K562 (cell line): ENCODE results near the gene UQCRH. TPM values are rescaled to one million over a fixed set of nuclear protein-coding genes. Genes with fewer than 3 reads are reported as not detected.

Experiments used
- ATAC-seq: fragments of 200-7000 bp; cut with Tn5 transposase; 3 replicates; pipeline ENCODE4 v1.9.1; 2020; ENCODE audit warnings: moderate library complexity
- BruUV-seq: library from RNA; stranded (reverse); fragments of 400-500 nt; replicated peaks from 2 replicates; lab custom pipeline; 2021; lab: Mats Ljungman, UMichigan
- CTCF ChIA-PET: fragments of 300-600 bp; formaldehyde crosslinking; extraction: SDS; loops from one replicate; lab custom pipeline; 2021; ENCODE audit warnings: low intra/inter-chr PET ratio; lab: Yijun Ruan, JAX
- POLR2A ChIA-PET: fragments of 300-600, 350-650 bp; sonication (Branson Sonifier 250); formaldehyde crosslinking; extraction: SDS; loops from one replicate; lab custom pipeline; 2021; ENCODE audit warnings: antibody characterized with exemption, inconsistent platforms; lab: Yijun Ruan, JAX
- DNase-seq, 4 experiments: peaks; one replicate each; pipeline versions ENCODE4 v3.0.0 to v3.0.0-alpha.2; 2011 to 2018; ENCODE audit warnings: low spot score in 3 of 4, mixed read lengths in 3 of 4; ENCODE audit errors: extremely low read depth in 1 of 4
- FAIRE-seq: peaks from 2 replicates; lab custom pipeline; 2011; peaks lifted over from hg19 to GRCh38; lab: Jason Lieb, UNC
- H2AFZ ChIP-seq: 2 replicates; pipeline ENCODE4 v1.6.0; 2011; ENCODE audit warnings: low read depth, low read length, control low read depth, inconsistent platforms
- H3K27ac ChIP-seq: fragments of 200-600 bp; 3 replicates; pipeline ENCODE4 v1.8.0; 2011; ENCODE audit warnings: low read depth, mild to moderate bottlenecking, control low read depth, inconsistent platforms, low read length, moderate library complexity, mixed read lengths; ENCODE audit errors: extremely low read depth
- H3K27me3 ChIP-seq, 2 experiments: fragments of 300-600 bp in 1 of 2; 2 replicates in 1 of 2; 3 replicates in 1 of 2; pipeline versions ENCODE4 v1.6.0 to v1.8.0; 2011; ENCODE audit warnings: inconsistent platforms in 2 of 2, low read length in 2 of 2, mild to moderate bottlenecking in 1 of 2, mixed read lengths in 1 of 2, moderate library complexity in 1 of 2; ENCODE audit not compliant: control insufficient read depth in 2 of 2, insufficient read depth in 2 of 2
- H3K36me3 ChIP-seq: fragments of 300-600 bp; 3 replicates; pipeline ENCODE4 v1.8.0; 2011; ENCODE audit warnings: mild to moderate bottlenecking, low read length, inconsistent platforms; ENCODE audit not compliant: control insufficient read depth, insufficient read depth
- H3K4me1 ChIP-seq, 2 experiments: fragments of 200-600 bp in 1 of 2; replicated peaks in 1 of 2; 2 replicates in 1 of 2; 3 replicates in 1 of 2; pipeline versions ENCODE4 v1.5.1 to v1.8.0; 2011; ENCODE audit warnings: inconsistent platforms in 2 of 2, low read length in 2 of 2, mild to moderate bottlenecking in 1 of 2, mixed read lengths in 1 of 2, moderate library complexity in 1 of 2; ENCODE audit not compliant: control insufficient read depth in 2 of 2, insufficient read depth in 2 of 2
- H3K4me2 ChIP-seq: 2 replicates; pipeline ENCODE4 v1.6.1; 2011; ENCODE audit warnings: low read length, control low read depth, inconsistent platforms, mixed read lengths; ENCODE audit not compliant: insufficient read depth
- H3K4me3 ChIP-seq: fragments of 200-600 bp; sonication (generic), shearing (Covaris generic); 2 replicates; pipeline ENCODE4 v1.5.1; 2016; ENCODE audit warnings: control low read depth, inconsistent platforms
- H3K79me2 ChIP-seq: fragments of 200-600 bp; 3 replicates; pipeline ENCODE4 v1.8.0; 2011; ENCODE audit warnings: low read length, inconsistent platforms; ENCODE audit not compliant: control insufficient read depth, insufficient read depth
- H3K9ac ChIP-seq, 2 experiments: 2 replicates each; pipeline versions ENCODE4 v1.6.0 to v1.6.1; 2011; ENCODE audit warnings: low read depth in 2 of 2, low read length in 2 of 2, control low read depth in 1 of 2, inconsistent platforms in 1 of 2, mild to moderate bottlenecking in 1 of 2, mixed read lengths in 1 of 2; ENCODE audit not compliant: insufficient read depth in 1 of 2
- H3K9me1 ChIP-seq: one replicate; pipeline ENCODE4 v1.6.0; 2011; ENCODE audit warnings: inconsistent platforms, mild to moderate bottlenecking, low read length, moderate library complexity; ENCODE audit not compliant: control insufficient read depth, insufficient read depth
- H3K9me3 ChIP-seq: replicated peaks from 2 replicates; pipeline ENCODE4 v1.5.1; 2011; ENCODE audit warnings: low read depth, low read length, inconsistent platforms; ENCODE audit not compliant: control insufficient read depth, insufficient read depth
- H4K20me1 ChIP-seq: replicated peaks from 2 replicates; pipeline ENCODE4 v1.6.1; 2011; ENCODE audit warnings: low read length, inconsistent platforms, mixed read lengths; ENCODE audit not compliant: control insufficient read depth, insufficient read depth
- FOSL1 ChIP-seq: fragments of 200-800 bp; sonication (Bioruptor generic); conservative IDR thresholded peaks from 2 replicates; pipeline ENCODE4 v1.6.1; 2016; ENCODE audit warnings: missing genetic modification characterization, missing compliant biosample characterization
- FOXK1 ChIP-seq: sonication (generic); formaldehyde crosslinking; IDR thresholded peaks from 2 replicates; pipeline ENCODE4 v1.8.0; 2022; ENCODE audit warnings: missing genetic modification reagents, mild to moderate bottlenecking, borderline replicate concordance
- JUND ChIP-seq, 2 experiments: IDR thresholded peaks; 2 replicates in 1 of 2; 3 replicates in 1 of 2; pipeline ENCODE4 v1.6.1; 2011; ENCODE audit warnings: borderline replicate concordance in 2 of 2, low read depth in 2 of 2, low read length in 2 of 2, improper control_type of control experiment in 1 of 2, missing biosample characterization in 1 of 2, missing genetic modification characterization in 1 of 2, missing genetic modification reagents in 1 of 2
- MEF2D ChIP-seq: conservative IDR thresholded peaks from 2 replicates; pipeline ENCODE4 v1.6.1; 2016; ENCODE audit warnings: low read depth, missing genetic modification characterization, missing compliant biosample characterization
- OTX1 ChIP-seq: fragments of 450-650 bp; formaldehyde crosslinking; IDR thresholded peaks from 2 replicates; pipeline ENCODE4 v1.4.0; 2022; ENCODE audit warnings: mild to moderate bottlenecking
- RB1 ChIP-seq: fragments of 450-650 bp; IDR thresholded peaks from 2 replicates; pipeline ENCODE4 v1.6.1; 2017; ENCODE audit warnings: low read depth, mild to moderate bottlenecking
- RBM14 ChIP-seq: fragments of 200-400 bp; formaldehyde crosslinking; IDR thresholded peaks from 2 replicates; pipeline ENCODE4 v1.6.1; 2018; ENCODE audit warnings: low read depth, mild to moderate bottlenecking, low read length, moderate library complexity, borderline replicate concordance; ENCODE audit not compliant: insufficient read depth
- RFX7 ChIP-seq: fragments of 250-450 bp; sonication (Bioruptor Pico); IDR thresholded peaks from 2 replicates; pipeline ENCODE4 v1.5.1; 2021; ENCODE audit warnings: mild to moderate bottlenecking
- SIRT6 ChIP-seq: IDR thresholded peaks from one replicate; pipeline ENCODE4 v1.6.1; 2012; ENCODE audit warnings: low read depth, mild to moderate bottlenecking, control low read depth, inconsistent platforms, low read length, moderate library complexity
- SIX5 ChIP-seq, 2 experiments: IDR thresholded peaks; 2 replicates each; pipeline ENCODE4 v1.6.1; 2011; ENCODE audit warnings: low read length in 2 of 2, borderline replicate concordance in 1 of 2, low read depth in 1 of 2, mild to moderate bottlenecking in 1 of 2, moderate library complexity in 1 of 2; ENCODE audit not compliant: insufficient read depth in 1 of 2
- TAF15 ChIP-seq: fragments of 200-400 bp; formaldehyde crosslinking; IDR thresholded peaks from 2 replicates; pipeline ENCODE4 v1.6.1; 2017; ENCODE audit warnings: mild to moderate bottlenecking, low read depth, low read length, moderate library complexity
- TAL1 ChIP-seq: fragments of 450-650 bp; IDR thresholded peaks from 2 replicates; pipeline ENCODE4 v1.6.1; 2016; ENCODE audit warnings: mild to moderate bottlenecking
- TEAD4 ChIP-seq, 2 experiments: sonication (generic) in 1 of 2; formaldehyde crosslinking in 1 of 2; IDR thresholded peaks; 2 replicates each; pipeline versions ENCODE4 v1.6.1 to v1.8.0; 2012 to 2022; ENCODE audit warnings: borderline replicate concordance in 1 of 2, inconsistent platforms in 1 of 2, low read length in 1 of 2, mild to moderate bottlenecking in 1 of 2, missing genetic modification reagents in 1 of 2
- TRIM24 ChIP-seq, 2 experiments: fragments of 450-650 bp; IDR thresholded peaks; 2 replicates each; pipeline ENCODE4 v1.6.1; 2016
- TRIM28 ChIP-seq: fragments of 450-650 bp; IDR thresholded peaks from 2 replicates; pipeline ENCODE4 v1.6.1; 2017
- XRCC3 ChIP-seq: fragments of 450-650 bp; IDR thresholded peaks from 2 replicates; pipeline ENCODE4 v1.6.1; 2017; ENCODE audit warnings: mild to moderate bottlenecking, moderate library complexity
- ZKSCAN8 ChIP-seq: fragments of 200-800 bp; sonication (Bioruptor generic); IDR thresholded peaks from 2 replicates; pipeline ENCODE4 v1.6.1; 2016; ENCODE audit warnings: missing genetic modification characterization, missing compliant biosample characterization
- ZNF584 ChIP-seq: fragments of 200-800 bp; sonication (Bioruptor generic); IDR thresholded peaks from 2 replicates; pipeline ENCODE4 v1.6.1; 2016; ENCODE audit warnings: low read depth, mild to moderate bottlenecking, missing genetic modification characterization, missing compliant biosample characterization
- WGBS: fragments of 100-300 bp; shearing (Covaris generic); methylation state at CpG from one replicate; pipeline ENCODE4 v1.1.6; 2016; ENCODE audit warnings: low coverage, mixed read lengths; ENCODE audit not compliant: insufficient coverage; ENCODE audit errors: missing lambda C conversion rate; 5-methylcytosine and 5-hydroxymethylcytosine counted together
- in situ Hi-C: fragments of 300-500 bp; cut with MboI; formaldehyde crosslinking; loops from 4 replicates; pipeline ENCODE4 v1.15.0; 2018; ENCODE audit warnings: inconsistent platforms, mixed read lengths
- intact Hi-C: fragments of 100-400 bp; cut with micrococcal nuclease; formaldehyde crosslinking; loops from 2 replicates; pipeline ENCODE4 v1.14.2; 2022
- polyA plus RNA-seq, 8 experiments: library from polyadenylated mRNA; depleted of rRNA in 4 of 8; stranded (reverse) in 5 of 8; unstranded in 3 of 8; fragments of >200 nt; fragmentation: Nextera tagmentation in 2 of 8; fragmentation: Illumina TruSeq in 1 of 8; extraction: Ambion mirVana in 2 of 8; extraction: Trizol in 1 of 8; gene quantifications; 2 replicates each; pipeline versions ENCODE4 v1.2.1 to v1.2.3, GENCODE V29; 2011 to 2014; ENCODE audit warnings: inconsistent platforms in 1 of 8, missing spikeins in 1 of 8
- total RNA-seq, 7 experiments: library from RNA; depleted of rRNA in 6 of 7; stranded (reverse); fragments of >200 nt in 6 of 7; fragmentation: Illumina TruSeq in 2 of 7; extraction: Trizol in 2 of 7; gene quantifications; 2 replicates each; pipeline versions ENCODE4 v1.2.1 to v1.2.3, GENCODE V29; 2011 to 2021; ENCODE audit warnings: low replicate concordance in 1 of 7
- TF ChIP-seq, protein P1 (sequence below): fragments of 450-650 bp; IDR thresholded peaks from 2 replicates; pipeline ENCODE4 v1.6.1; 2016; ENCODE audit warnings: missing biosample characterization, missing genetic modification characterization
- TF ChIP-seq, protein P2 (sequence below): fragments of 450-650 bp; formaldehyde crosslinking; IDR thresholded peaks from 2 replicates; pipeline ENCODE4 v1.4.0; 2020; ENCODE audit warnings: mild to moderate bottlenecking, mixed read lengths

Gene UQCRH
- total and polyA plus RNA-seq, 9 of the 15 experiments (the other 6 are each of a cell fraction or from before 2014, with no cell fraction given): 1,267 to 5,184 (median 2,410) TPM

DNA sequence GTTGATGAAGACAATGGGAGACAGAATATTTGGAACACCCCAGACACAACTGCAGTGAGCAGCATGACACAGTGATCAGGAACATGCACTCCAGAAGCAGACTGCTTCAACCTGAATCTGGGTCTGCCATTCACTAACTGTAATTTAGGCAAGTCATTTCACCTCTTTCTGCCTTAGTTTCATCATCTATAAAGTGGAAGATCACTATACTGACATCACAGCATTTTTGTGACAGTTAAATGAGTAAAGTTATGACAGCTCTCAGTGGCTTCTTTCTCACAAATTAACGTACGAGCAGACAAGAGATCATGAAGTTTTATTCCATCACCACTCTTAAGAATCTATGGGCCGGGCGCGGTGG, 14.4 kb upstream of the UQCRH start:
- Histone ChIP-seq H3K36me3 (peaks cover 66% of the 10 kb centered on the region), H3K4me2 (no peak overlapping the region), H3K27ac (no peak overlapping the region; the same call in 2 of the 3 replicates), H3K9me3 (no peaks in the 10 kb centered on the region), H3K4me1 (peaks cover 20 to 30% of the 10 kb centered on the region in 2 experiments; a peak in 3 of 5 replicates), H2AFZ (no peak overlapping the region), H3K9me1 (no peaks in the 10 kb centered on the region), H3K27me3 (no peaks in the 10 kb centered on the region), H4K20me1 (no peaks in the 10 kb centered on the region), H3K9ac (no peak overlapping the region), H3K4me3 (no peak overlapping the region), H3K79me2 (no peaks in the 10 kb centered on the region)
- 87% methylated on average over 5 of the region's 5 CpGs for WGBS
- intact Hi-C loops: loop anchor here (10.0 kb wide), 1 partner anchor 56 kb away; the partner anchor contains the start of gene NSUN4
- ATAC-seq: peak; percentile 10
- CTCF ChIA-PET: no interaction called here
- in situ Hi-C loops: no loop called here
- BruUV-seq: no TSS peak
- POLR2A ChIA-PET: interaction anchor here (0.6 to 22.6 kb wide), 4 partner anchors 2 to 34 kb away, joined by 5 to 410 read pairs (median 228); partner anchors contain the start of genes LRRC41 and UQCRH
- no peak for FAIRE-seq
- no peak for DNase-seq
- TF ChIP-seq TEAD4 (IDR thresholded peaks at IDR 0.05; ENCODE audit: low read length) (0 out of 2 replicates have a peak, but pooled peaks have one; percentile 6), TEAD4 (CRISPR knock-in tag; IDR thresholded peaks at IDR 0.05; ENCODE audit: borderline replicate concordance) (no peak), TRIM28 (no peak), FOSL1 (tag) (peak; percentile 24), XRCC3 (no peak), OTX1 (CRISPR knock-in tag) (no peak), MEF2D (no peak), TAL1 (no peak), RFX7 (CRISPR knock-in tag) (no peak), RB1 (no peak), ZNF584 (CRISPR knock-in tag) (peak; percentile 62), TRIM24 (IDR thresholded peaks at IDR 0.05) (peak in 1 of 2 experiments; percentile 51; a peak in 2 of 4 replicates), TAF15 (no peak), RBM14 (no peak), JUND (IDR thresholded peaks at IDR 0.05; ENCODE audit: borderline replicate concordance, low read depth, low read length) (0 out of 2 replicates have a peak, but pooled peaks have one; percentile 14), JUND (tag; IDR thresholded peaks at IDR 0.05; ENCODE audit: borderline replicate concordance, low read depth, low read length) (no peak), FOXK1 (no peak), SIX5 (IDR thresholded peaks at IDR 0.05; ENCODE audit: borderline replicate concordance in 1 of 2, insufficient read depth in 1 of 2, low read depth in 1 of 2, low read length in 2 of 2) (no peak), ZKSCAN8 (CRISPR knock-in tag) (no peak), SIRT6 (no peak)
- TF ChIP-seq, protein P1, sequence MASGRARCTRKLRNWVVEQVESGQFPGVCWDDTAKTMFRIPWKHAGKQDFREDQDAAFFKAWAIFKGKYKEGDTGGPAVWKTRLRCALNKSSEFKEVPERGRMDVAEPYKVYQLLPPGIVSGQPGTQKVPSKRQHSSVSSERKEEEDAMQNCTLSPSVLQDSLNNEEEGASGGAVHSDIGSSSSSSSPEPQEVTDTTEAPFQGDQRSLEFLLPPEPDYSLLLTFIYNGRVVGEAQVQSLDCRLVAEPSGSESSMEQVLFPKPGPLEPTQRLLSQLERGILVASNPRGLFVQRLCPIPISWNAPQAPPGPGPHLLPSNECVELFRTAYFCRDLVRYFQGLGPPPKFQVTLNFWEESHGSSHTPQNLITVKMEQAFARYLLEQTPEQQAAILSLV (tag): no peak
- TF ChIP-seq, protein P2, sequence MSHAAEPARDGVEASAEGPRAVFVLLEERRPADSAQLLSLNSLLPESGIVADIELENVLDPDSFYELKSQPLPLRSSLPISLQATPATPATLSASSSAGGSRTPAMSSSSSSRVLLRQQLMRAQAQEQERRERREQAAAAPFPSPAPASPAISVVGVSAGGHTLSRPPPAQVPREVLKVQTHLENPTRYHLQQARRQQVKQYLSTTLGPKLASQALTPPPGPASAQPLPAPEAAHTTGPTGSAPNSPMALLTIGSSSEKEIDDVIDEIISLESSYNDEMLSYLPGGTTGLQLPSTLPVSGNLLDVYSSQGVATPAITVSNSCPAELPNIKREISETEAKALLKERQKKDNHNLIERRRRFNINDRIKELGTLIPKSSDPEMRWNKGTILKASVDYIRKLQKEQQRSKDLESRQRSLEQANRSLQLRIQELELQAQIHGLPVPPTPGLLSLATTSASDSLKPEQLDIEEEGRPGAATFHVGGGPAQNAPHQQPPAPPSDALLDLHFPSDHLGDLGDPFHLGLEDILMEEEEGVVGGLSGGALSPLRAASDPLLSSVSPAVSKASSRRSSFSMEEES (CRISPR knock-in tag): no peak
